Right atrium auricular region (tissue), 2 donors: ENCODE measurements around the gene PDE11A. TPM values are rescaled to one million over a fixed set of nuclear protein-coding genes. Genes with fewer than 3 reads are reported as not detected.
"Not testable (repeated sequence)": the region's sequence is repeated elsewhere in the genome, so short reads cannot be mapped to it uniquely, and the experiment has no call there.

ENCODE experiments used
- DNase-seq: peaks from one replicate; pipeline ENCODE4 v3.0.0-alpha.2; 2019; ENCODE audit warnings: low spot score
- H3K27ac ChIP-seq, 2 donors: fragments of 200-600 bp; sonication (generic); 1 replicate in 1 of 2; 2 replicates in 1 of 2; pipeline ENCODE4 v1.5.1; 2016 to 2019
- H3K27me3 ChIP-seq, 2 donors: fragments of 200-600 bp; sonication (generic); one replicate each; pipeline versions ENCODE4 v1.5.1 to v1.6.0; 2017 to 2019
- H3K36me3 ChIP-seq: fragments of 200-600 bp; sonication (generic); one replicate; pipeline ENCODE4 v1.5.1; 2016
- H3K4me1 ChIP-seq, 2 donors: fragments of 200-600 bp; sonication (generic); one replicate each; pipeline versions ENCODE4 v1.5.1 to v1.6.0; 2017 to 2019
- H3K4me3 ChIP-seq, 2 donors: fragments of 200-600 bp; sonication (generic); 1 replicate in 1 of 2; 2 replicates in 1 of 2; pipeline ENCODE4 v1.5.1; 2017 to 2019; ENCODE audit warnings: mild to moderate bottlenecking in 1 of 2, moderate library complexity in 1 of 2
- H3K9me3 ChIP-seq, 2 donors: fragments of 200-600 bp; sonication (generic); one replicate each; pipeline ENCODE4 v1.5.1; 2019
- CTCF ChIP-seq, 2 donors: fragments of 200-600 bp; sonication (generic); IDR thresholded peaks; one replicate each; pipeline ENCODE4 v1.5.1; 2019; ENCODE audit warnings: antibody characterized with exemption in 2 of 2
- total RNA-seq, 2 donors: library from RNA; depleted of rRNA; stranded (reverse); fragments of >200 nt; gene quantifications; one replicate each; pipeline ENCODE4 v1.1.0, GENCODE V29; 2016

The PDE11A gene
- total RNA-seq, 2 donors from 2014 or later = 1.2 TPM; not detected in 1

- Histone ChIP-seq H3K36me3 (no peaks in the 10 kb centered on the region), H3K4me3 (no peak overlapping the region), H3K4me1 (no peaks in the 10 kb centered on the region), H3K27me3 (no peaks in the 10 kb centered on the region), H3K9me3 (no peaks in the 10 kb centered on the region), H3K27ac (peak overlapping the region in 1 of 2 donors; percentile 16)
- no peak for TF ChIP-seq CTCF (IDR thresholded peaks at IDR 0.05)
- no peak for DNase-seq
Measured at GRCh38 chr2:177796011-177796410, 276.6 kb downstream of the PDE11A start.

GRCh38 chr2:177785143-177785542, 287.4 kb downstream of the PDE11A start:
- not testable (repeated sequence) for H3K4me3 ChIP-seq, H3K9me3 ChIP-seq, H3K36me3 ChIP-seq, H3K27ac ChIP-seq, H3K4me1 ChIP-seq, DNase-seq, H3K27me3 ChIP-seq

- DNase-seq = no peak
- H3K9me3 ChIP-seq = no peaks in the 10 kb centered on the region
- no peaks in the 10 kb centered on the region for H3K27me3 ChIP-seq
- H3K27ac ChIP-seq = no peak overlapping the region
- no peak for TF ChIP-seq CTCF (IDR thresholded peaks at IDR 0.05)
- no peaks in the 10 kb centered on the region for H3K36me3 ChIP-seq
- H3K4me1 ChIP-seq = peaks cover 0 to 8% of the 10 kb centered on the region in 2 donors
- H3K4me3 ChIP-seq = no peak overlapping the region
Measured at GRCh38 chr2:177784745-177785067, 287.9 kb downstream of the PDE11A start.

GRCh38 chr2:177783835-177784744, 288.5 kb downstream of the PDE11A start:
- Histone ChIP-seq H3K9me3 (no peaks in the 10 kb centered on the region), H3K36me3 (no peaks in the 10 kb centered on the region), H3K27me3 (no peaks in the 10 kb centered on the region), H3K4me3 (no peak overlapping the region), H3K4me1 (peaks cover 0 to 8% of the 10 kb centered on the region in 2 donors), H3K27ac (no peak overlapping the region)
- no peak for TF ChIP-seq CTCF (IDR thresholded peaks at IDR 0.05)
- no peak for DNase-seq

GRCh38 chr2:177783091-177783490, 289.5 kb downstream of the PDE11A start:
- Histone ChIP-seq H3K4me1 (peaks cover 0 to 8% of the 10 kb centered on the region in 2 donors), H3K27ac (no peak overlapping the region), H3K4me3 (no peak overlapping the region), H3K9me3 (no peaks in the 10 kb centered on the region), H3K27me3 (no peaks in the 10 kb centered on the region), H3K36me3 (no peaks in the 10 kb centered on the region)
- no peak for TF ChIP-seq CTCF (IDR thresholded peaks at IDR 0.05)
- DNase-seq = no peak

GRCh38 chr2:177782613-177783012, 290.0 kb downstream of the PDE11A start:
- no peaks in the 10 kb centered on the region for H3K27me3 ChIP-seq
- no peaks in the 10 kb centered on the region for H3K36me3 ChIP-seq
- no peaks in the 10 kb centered on the region for H3K9me3 ChIP-seq
- H3K4me1 ChIP-seq = peaks cover 0 to 8% of the 10 kb centered on the region in 2 donors
- H3K27ac ChIP-seq = no peak overlapping the region
- H3K4me3 ChIP-seq = no peak overlapping the region
- DNase-seq = no peak
- no peak for TF ChIP-seq CTCF (IDR thresholded peaks at IDR 0.05)
